IPS-11a (cell line): ENCODE data around the gene TCF12.

Experiments used
- H3K4me3 ChIP-seq: one replicate; pipeline ENCODE4 v1.5.1; 2013; ENCODE audit warnings: low read depth, low read length, control low read depth

Gene TCF12

GRCh38 chr15:57236561-57237300 lies 318.3 kb downstream of the TCF12 start:
- H3K4me3 ChIP-seq, result no peak overlapping the region

GRCh38 chr15:57237301-57237642 lies 318.8 kb downstream of the TCF12 start:
- H3K4me3 ChIP-seq, result no peak overlapping the region

GRCh38 chr15:57237676-57238075 lies 319.2 kb downstream of the TCF12 start:
- H3K4me3 ChIP-seq, result no peak overlapping the region

DNA sequence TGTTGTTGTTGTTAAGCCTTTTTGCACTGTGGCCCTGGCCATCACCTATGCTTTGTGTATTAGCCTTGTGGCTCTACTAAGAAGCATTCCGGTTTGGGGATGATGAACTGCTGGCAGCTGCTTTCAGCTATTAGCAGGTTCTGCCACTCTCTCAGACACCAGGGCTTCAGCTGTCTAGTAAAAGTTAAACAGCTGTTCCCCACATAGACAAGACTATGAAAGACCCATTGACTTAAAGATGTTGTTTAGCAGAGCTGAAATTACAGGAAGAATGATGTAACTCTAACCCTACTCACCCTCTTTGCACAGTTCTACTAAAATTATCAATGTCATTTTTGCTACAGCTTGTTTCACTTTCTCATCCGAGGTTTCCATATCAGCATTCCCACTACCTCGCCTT lies 326.7 kb downstream of the TCF12 start:
- H3K4me3 ChIP-seq, result no peak overlapping the region

- no peak overlapping the region for H3K4me3 ChIP-seq
Observed at GRCh38 chr15:57245714-57246113, 327.3 kb downstream of the TCF12 start.

DNA sequence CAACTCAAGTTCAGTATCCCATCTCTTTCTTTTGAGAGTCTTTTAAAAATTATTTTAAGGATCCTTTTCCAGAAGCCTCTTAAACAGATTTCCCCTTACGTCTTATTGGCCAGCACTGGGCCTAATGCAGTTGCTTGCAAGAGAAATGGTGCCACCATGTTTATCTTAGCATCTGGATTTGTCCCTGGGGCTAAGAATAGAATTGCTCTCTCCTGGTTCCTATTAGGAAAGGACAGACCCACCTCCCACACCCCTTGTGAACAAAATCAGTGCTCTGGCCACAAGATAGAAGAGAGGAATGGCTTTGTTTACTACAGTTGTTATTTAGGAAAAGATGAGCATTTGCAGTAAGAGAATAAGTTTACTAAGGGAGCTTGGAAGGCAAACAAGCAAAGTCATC lies 329.6 kb downstream of the TCF12 start:
- no peak overlapping the region for H3K4me3 ChIP-seq

DNA sequence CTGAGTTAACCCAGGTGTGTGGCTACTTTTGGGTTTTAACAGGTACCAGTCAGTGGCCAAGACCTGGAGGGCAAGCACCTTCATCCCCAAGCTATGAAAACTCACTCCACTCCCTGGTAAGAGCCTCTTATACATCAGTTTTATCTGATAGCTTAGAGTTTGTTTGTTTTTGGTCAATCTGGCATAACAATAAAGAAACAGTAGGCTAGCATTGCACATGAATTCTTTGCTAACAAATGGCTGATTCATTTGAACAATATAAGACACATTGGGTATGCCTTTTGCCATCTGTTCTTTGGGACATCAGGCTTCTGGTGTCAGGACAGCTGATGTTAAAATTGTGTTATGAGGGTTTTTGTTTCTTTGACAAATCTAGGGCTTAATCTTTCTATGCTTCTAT lies 332.9 kb downstream of the TCF12 start:
- no peak overlapping the region for H3K4me3 ChIP-seq

- no peak overlapping the region for H3K4me3 ChIP-seq
Observed at GRCh38 chr15:57251941-57252340, 333.5 kb downstream of the TCF12 start.

DNA sequence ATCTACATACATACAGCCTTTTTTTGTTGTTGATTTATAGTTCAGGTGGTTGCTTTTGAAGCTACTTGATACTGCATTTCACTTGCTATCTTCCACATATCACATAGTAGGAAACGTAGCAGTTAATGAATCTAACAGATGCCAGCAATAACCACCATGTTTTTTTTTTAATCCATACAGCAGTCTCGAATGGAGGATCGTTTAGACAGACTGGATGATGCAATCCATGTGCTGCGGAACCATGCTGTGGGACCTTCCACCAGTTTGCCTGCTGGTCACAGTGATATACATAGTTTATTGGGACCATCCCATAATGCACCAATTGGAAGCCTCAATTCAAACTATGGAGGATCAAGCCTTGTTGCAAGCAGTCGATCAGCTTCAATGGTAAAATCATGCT lies 334.6 kb downstream of the TCF12 start:
- no peak overlapping the region for H3K4me3 ChIP-seq

- H3K4me3 ChIP-seq, result no peak overlapping the region
Observed at GRCh38 chr15:57253500-57253899, 335.1 kb downstream of the TCF12 start.

- no peak overlapping the region for H3K4me3 ChIP-seq
Observed at GRCh38 chr15:57255751-57256341, 337.4 kb downstream of the TCF12 start.

DNA sequence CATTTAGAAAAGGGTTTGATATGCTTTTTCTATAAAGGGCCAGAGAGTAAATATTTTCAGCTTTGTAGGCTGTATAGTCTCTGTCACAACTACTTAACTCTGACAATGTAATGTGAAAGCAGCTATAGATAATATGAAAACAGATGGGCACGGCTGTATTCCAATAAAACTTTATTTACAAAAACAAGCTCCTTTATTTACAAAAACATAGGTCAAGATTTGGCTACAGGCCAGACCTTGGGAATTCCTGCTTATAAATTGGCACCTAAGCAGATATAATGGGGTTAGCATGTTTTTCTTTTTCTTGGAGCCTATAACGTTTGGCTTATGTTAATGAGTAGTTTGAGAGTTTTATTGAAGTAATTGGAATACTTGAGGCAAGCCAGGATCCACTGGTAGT lies 338.5 kb downstream of the TCF12 start:
- no peak overlapping the region for H3K4me3 ChIP-seq

DNA sequence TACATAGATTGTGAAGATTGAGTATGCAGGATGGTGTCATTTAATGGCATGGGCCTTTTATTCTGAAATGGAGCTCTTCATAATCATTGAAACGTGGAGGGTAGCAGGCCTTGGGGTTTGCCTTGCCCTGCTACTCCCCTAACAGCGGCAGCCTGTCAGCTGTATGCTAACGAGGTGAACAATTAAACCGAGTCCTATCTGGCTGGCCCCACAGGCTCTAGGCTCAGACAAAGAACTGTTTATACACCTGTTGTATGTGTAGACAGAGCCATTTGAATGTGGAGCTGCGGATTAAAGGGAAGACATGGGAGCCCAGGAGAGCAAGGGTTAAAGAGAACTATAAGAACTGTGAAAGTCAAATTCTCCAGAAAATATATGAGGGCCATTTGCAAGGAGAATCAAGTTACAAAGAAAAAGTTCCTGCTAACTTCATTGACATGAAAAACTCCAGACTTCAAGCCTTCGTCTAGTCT lies 341.2 kb downstream of the TCF12 start:
- no peak overlapping the region for H3K4me3 ChIP-seq

DNA sequence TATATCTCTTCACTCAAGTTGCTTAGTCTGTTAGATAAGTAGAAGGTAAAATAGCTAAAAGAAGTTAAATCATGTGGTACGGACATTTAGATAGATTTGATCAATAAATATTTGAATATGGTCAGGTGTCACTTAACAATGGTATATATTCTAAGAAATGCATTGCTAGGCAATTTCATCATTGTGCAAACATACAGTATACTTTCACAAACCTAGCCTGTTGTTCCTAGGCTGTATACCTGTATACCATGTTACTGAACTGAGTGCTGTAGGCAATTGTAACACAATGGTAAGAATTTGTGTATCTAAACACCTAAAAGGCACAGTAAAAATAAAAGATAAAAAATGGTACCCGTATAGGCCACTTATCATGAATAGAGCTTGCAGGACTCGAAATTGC lies 345.1 kb downstream of the TCF12 start:
- no peak overlapping the region for H3K4me3 ChIP-seq

- no peak overlapping the region for H3K4me3 ChIP-seq
Observed at GRCh38 chr15:57272771-57273357, 354.4 kb downstream of the TCF12 start.

DNA sequence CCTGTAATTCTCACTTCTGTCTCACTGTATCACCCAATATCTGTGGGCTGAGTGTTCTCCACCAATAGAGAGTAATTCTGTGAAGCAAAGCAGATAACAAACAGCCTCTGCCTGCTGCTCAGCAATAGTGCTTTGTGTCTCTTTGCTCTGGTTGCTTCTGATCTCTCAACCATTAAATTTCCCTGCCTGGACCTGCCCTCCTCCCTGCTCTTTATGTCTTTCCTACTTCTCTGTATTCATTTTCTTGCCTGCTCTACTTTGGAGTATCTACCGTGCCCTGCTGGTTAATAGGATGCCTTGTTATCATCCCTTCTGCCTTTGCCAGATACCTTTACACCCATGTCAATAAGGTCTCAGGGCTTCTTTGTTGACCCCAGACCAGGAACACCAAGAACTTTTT lies 355.0 kb downstream of the TCF12 start:
- no peak overlapping the region for H3K4me3 ChIP-seq

GRCh38 chr15:57278439-57278838 lies 360.0 kb downstream of the TCF12 start:
- H3K4me3 ChIP-seq, result no peak overlapping the region

DNA sequence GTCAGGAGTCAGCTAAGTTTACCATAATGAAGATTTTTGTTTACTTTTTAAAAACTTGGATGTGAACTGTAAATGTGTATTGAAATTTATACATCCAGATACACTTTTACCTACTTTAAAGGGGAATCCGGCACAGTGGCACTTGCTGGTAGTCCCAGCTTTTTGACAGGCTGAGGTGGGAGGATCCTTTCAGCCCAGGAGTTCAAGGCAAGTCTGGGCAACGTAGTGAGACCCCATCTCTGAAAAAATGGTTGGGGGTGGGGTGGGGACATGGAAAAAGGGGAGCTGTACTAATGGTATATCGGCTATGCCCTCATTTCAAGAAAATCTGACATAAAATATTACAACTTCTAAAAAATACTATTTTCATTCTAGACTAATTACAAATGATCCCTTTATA lies 362.0 kb downstream of the TCF12 start:
- no peak overlapping the region for H3K4me3 ChIP-seq

- H3K4me3 ChIP-seq, result no peak overlapping the region
Observed at GRCh38 chr15:57281321-57281720, 362.9 kb downstream of the TCF12 start.

DNA sequence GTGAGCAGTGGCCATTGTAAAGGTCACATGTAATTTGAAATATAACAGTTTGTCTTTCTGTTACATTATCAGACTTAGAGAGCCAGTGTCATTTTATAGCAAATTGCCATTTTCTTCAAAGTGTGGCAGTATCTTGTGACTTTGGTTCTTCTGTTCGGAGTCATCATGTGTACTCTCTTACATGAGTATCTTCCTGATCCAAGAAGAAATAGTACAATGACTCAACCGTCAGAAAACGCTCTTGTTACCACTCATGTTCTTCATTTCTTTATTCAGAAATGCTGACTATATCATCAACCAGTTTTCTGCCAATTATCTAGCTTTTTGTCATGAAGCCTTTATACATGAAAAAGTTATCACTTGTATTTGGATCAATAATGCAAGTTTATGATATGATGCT lies 364.2 kb downstream of the TCF12 start:
- no peak overlapping the region for H3K4me3 ChIP-seq

DNA sequence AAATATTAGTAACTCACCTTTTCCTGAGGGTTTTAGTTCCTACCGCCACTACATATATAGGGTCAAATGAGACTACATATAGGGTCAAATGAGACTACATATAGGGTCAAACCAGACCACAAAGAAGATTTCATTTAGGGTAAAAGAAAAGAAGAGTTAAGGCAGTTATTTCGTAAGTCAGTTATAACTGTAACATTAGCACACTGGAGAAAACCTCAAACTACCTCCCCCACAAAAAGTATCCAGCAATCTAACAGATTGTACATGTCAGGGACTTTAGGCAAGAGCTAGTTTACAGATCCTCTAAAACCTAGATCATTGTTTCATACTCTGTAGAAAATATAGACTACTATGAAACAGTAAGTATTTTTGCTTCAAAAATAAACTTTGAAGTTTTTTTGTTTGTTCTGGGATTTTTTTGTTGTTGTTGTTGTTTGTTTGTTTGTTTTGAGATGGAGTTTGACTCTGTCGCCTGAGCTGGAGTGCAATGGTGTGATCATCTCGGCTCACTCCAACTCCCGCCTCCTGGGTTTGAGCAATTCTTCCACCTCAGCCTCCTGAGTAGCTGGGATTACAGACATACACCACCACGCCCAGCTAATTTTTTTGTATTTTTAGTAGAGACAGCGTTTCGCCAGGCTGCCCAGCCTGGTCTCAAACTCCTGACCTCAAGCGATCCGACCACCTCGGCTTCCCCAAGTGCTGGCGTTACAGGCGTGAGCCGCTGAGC lies 365.5 kb downstream of the TCF12 start:
- H3K4me3 ChIP-seq, result no peak overlapping the region

GRCh38 chr15:57284535-57284934 lies 366.1 kb downstream of the TCF12 start:
- H3K4me3 ChIP-seq, result no peak overlapping the region
